Spleen (tissue), 3 donors: ENCODE data around the gene NUP210L.
A peak's percentile ranks its signal among the peaks of the same experiment; 100 is the strongest.

Experiments used
- POLR2A ChIP-seq, 3 donors: fragments of 450-650 bp; IDR thresholded peaks; one replicate each; pipeline ENCODE4 v1.5.1; 2017; ENCODE audit warnings: antibody characterized with exemption in 3 of 3, mild to moderate bottlenecking in 1 of 3
- POLR2AphosphoS5 ChIP-seq, 3 donors: sonication (generic); formaldehyde crosslinking; IDR thresholded peaks; one replicate each; pipeline ENCODE4 v1.5.1; 2017; ENCODE audit warnings: antibody characterized with exemption in 3 of 3

GRCh38 chr1:154182344-154183045, 27.6 kb upstream of the NUP210L start:
- no peak for TF ChIP-seq POLR2A (IDR thresholded peaks at IDR 0.05)
- TF ChIP-seq POLR2AphosphoS5 (IDR thresholded peaks at IDR 0.05), result peak; percentile 79 to 91 (median 91)
